ENCODE measurements around the gene TEAD4. TPM values are rescaled to one million over a fixed set of nuclear protein-coding genes. Genes with fewer than 3 reads are reported as not detected.

TEAD4 gene
- total RNA-seq, 1 experiment from 2014 or later, result 96.8 TPM

DNA sequence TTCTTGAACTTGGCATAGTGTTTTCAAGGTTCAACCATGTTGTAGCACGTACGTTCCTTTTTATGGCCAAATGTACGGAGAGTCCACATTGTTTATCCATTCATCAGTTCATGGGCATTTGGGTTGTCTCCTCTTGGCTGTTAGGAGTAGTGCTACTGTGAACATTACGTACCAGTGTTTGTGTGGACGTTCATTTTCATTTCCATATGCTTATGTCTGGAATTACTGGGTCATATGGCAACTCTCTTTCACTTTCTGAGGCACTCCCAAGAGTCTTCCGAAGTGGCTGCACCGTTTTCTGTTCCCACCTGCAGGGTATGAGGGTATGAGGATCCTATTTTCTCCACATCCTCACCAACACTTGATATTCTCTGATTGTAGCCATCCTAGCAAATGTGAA lies 68.9 kb downstream of the TEAD4 start (continued):
- TF ChIP-seq, protein P1, sequence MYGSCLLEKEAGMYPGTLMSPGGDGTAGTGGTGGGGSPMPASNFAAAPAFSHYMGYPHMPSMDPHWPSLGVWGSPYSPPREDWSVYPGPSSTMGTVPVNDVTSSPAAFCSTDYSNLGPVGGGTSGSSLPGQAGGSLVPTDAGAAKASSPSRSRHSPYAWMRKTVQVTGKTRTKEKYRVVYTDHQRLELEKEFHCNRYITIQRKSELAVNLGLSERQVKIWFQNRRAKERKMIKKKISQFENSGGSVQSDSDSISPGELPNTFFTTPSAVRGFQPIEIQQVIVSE (CRISPR knock-in tag; IDR thresholded peaks at IDR 0.05; ENCODE audit: borderline replicate concordance), result no peak
- TF ChIP-seq SMAD4 (CRISPR knock-in tag; IDR thresholded peaks at IDR 0.05) (no peak), MLX (CRISPR knock-in tag; IDR thresholded peaks at IDR 0.05) (no peak), ZNF317 (CRISPR knock-in tag; IDR thresholded peaks at IDR 0.05; ENCODE audit: borderline replicate concordance, low read depth) (no peak), ZNF423 (CRISPR knock-in tag; IDR thresholded peaks at IDR 0.05) (no peak), CREM (CRISPR knock-in tag; IDR thresholded peaks at IDR 0.05) (no peak), GABPB1 (CRISPR knock-in tag; IDR thresholded peaks at IDR 0.05) (no peak), ZMAT4 (CRISPR knock-in tag; IDR thresholded peaks at IDR 0.05) (no peak)
- TF ChIP-seq, protein P2, sequence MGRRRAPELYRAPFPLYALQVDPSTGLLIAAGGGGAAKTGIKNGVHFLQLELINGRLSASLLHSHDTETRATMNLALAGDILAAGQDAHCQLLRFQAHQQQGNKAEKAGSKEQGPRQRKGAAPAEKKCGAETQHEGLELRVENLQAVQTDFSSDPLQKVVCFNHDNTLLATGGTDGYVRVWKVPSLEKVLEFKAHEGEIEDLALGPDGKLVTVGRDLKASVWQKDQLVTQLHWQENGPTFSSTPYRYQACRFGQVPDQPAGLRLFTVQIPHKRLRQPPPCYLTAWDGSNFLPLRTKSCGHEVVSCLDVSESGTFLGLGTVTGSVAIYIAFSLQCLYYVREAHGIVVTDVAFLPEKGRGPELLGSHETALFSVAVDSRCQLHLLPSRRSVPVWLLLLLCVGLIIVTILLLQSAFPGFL (CRISPR knock-in tag; IDR thresholded peaks at IDR 0.05; ENCODE audit: borderline replicate concordance), result no peak

GRCh38 chr12:3030821-3031429 lies 71.7 kb downstream of the TEAD4 start:
- no peak for ATAC-seq
- Mint-ChIP-seq H3K27ac (peak overlapping the region; percentile 37; the same call in 1 of the 2 replicates), H3K4me3 (no peak overlapping the region), H3K27me3 (ENCODE audit: low read depth) (no peaks in the 10 kb centered on the region), H3K9me3 (no peaks in the 10 kb centered on the region), H3K36me3 (peaks cover 45% of the 10 kb centered on the region), H3K4me1 (peaks cover 7% of the 10 kb centered on the region)
- POLR2A ChIA-PET, result no interaction called here
- DNase-seq (ENCODE audit: low spot score), result no peak
- CTCF ChIA-PET, result interaction anchor here (1.1 to 3.6 kb wide), 2 partner anchors 10 to 42 kb away, joined by 5 to 15 read pairs; no protein-coding TSS in a partner anchor
- TF ChIP-seq CREM (CRISPR knock-in tag; IDR thresholded peaks at IDR 0.05) (no peak), CBFB (CRISPR knock-in tag; IDR thresholded peaks at IDR 0.05; ENCODE audit: low read depth) (no peak), KAT7 (CRISPR knock-in tag; IDR thresholded peaks at IDR 0.05; ENCODE audit: borderline replicate concordance) (no peak), NR2C2 (CRISPR knock-in tag; IDR thresholded peaks at IDR 0.05) (no peak), USF1 (CRISPR knock-in tag; IDR thresholded peaks at IDR 0.05) (no peak), PRDM15 (CRISPR knock-in tag; IDR thresholded peaks at IDR 0.05) (no peak), CREB1 (CRISPR knock-in tag; IDR thresholded peaks at IDR 0.05) (no peak), ZBTB21 (CRISPR knock-in tag; IDR thresholded peaks at IDR 0.05; ENCODE audit: borderline replicate concordance) (no peak), E2F1 (CRISPR knock-in tag; IDR thresholded peaks at IDR 0.05) (no peak), ZMAT4 (CRISPR knock-in tag; IDR thresholded peaks at IDR 0.05) (no peak), ZNF423 (CRISPR knock-in tag; IDR thresholded peaks at IDR 0.05) (no peak)
- TF ChIP-seq, protein P1 (CRISPR knock-in tag; IDR thresholded peaks at IDR 0.05; ENCODE audit: borderline replicate concordance), result no peak
- TF ChIP-seq, protein P3, sequence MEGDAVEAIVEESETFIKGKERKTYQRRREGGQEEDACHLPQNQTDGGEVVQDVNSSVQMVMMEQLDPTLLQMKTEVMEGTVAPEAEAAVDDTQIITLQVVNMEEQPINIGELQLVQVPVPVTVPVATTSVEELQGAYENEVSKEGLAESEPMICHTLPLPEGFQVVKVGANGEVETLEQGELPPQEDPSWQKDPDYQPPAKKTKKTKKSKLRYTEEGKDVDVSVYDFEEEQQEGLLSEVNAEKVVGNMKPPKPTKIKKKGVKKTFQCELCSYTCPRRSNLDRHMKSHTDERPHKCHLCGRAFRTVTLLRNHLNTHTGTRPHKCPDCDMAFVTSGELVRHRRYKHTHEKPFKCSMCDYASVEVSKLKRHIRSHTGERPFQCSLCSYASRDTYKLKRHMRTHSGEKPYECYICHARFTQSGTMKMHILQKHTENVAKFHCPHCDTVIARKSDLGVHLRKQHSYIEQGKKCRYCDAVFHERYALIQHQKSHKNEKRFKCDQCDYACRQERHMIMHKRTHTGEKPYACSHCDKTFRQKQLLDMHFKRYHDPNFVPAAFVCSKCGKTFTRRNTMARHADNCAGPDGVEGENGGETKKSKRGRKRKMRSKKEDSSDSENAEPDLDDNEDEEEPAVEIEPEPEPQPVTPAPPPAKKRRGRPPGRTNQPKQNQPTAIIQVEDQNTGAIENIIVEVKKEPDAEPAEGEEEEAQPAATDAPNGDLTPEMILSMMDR (IDR thresholded peaks at IDR 0.05), result no peak
- TF ChIP-seq, protein P4, sequence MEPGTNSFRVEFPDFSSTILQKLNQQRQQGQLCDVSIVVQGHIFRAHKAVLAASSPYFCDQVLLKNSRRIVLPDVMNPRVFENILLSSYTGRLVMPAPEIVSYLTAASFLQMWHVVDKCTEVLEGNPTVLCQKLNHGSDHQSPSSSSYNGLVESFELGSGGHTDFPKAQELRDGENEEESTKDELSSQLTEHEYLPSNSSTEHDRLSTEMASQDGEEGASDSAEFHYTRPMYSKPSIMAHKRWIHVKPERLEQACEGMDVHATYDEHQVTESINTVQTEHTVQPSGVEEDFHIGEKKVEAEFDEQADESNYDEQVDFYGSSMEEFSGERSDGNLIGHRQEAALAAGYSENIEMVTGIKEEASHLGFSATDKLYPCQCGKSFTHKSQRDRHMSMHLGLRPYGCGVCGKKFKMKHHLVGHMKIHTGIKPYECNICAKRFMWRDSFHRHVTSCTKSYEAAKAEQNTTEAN (CRISPR knock-in tag; IDR thresholded peaks at IDR 0.05), result no peak
- TF ChIP-seq, protein P2 (CRISPR knock-in tag; IDR thresholded peaks at IDR 0.05; ENCODE audit: borderline replicate concordance), result no peak

Data from WTC11 (cell line).